HuH-7 (cell line): ENCODE results near the gene ADAMTS12.

ENCODE experiments used
- DNase-seq: peaks from one replicate; pipeline ENCODE4 v3.0.0; 2011; ENCODE audit warnings: low spot score

Gene ADAMTS12

DNA sequence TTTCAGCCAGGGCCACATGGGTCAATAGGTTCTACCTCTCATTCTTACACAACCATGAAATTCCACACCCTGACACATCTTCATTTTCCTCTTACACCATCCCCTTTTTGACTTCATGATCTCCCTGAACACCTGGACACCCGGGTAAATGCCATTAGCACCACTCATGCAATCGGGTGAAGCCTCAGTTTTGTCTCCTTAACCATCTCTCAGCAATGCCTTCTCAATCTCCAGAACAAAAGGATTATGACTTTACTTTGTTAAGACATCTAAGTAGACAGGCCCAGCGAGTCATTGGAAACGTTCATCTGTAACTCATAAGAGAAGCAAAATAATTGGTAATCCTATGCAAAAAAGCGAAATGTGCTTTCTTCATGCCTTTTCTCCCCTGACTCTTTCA, 49.9 kb downstream of the ADAMTS12 start:
- no peak for DNase-seq

DNA sequence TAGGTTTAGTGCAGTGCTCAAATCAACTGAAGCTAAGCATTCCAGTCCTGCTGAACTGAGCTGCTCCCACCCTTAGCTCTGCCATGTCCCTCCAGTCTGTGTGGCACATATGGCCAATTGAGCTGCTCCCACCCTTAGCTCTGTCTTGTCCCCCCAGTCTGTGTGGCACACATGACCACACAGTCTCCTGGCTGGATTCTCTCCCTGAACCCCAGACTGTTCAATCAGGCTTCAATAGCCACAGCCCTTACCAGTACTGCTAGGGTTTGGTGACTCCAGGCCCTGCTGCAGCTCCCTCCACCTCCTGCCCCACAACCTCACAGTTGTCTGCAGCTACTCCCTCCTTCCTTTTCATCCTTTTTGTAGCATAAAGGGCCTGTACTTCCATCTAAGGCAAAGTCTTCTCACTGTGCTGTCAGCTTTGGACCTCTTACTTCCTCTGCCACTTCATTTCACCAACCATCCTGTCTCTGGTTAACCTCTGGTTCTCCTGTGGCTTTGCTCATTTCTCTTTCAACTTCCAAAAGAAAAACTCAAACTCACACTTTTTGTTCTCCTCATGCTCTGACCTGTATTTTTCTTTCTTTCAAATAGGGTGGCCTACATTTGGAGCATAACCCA, 50.8 kb downstream of the ADAMTS12 start:
- DNase-seq = no peak

DNA sequence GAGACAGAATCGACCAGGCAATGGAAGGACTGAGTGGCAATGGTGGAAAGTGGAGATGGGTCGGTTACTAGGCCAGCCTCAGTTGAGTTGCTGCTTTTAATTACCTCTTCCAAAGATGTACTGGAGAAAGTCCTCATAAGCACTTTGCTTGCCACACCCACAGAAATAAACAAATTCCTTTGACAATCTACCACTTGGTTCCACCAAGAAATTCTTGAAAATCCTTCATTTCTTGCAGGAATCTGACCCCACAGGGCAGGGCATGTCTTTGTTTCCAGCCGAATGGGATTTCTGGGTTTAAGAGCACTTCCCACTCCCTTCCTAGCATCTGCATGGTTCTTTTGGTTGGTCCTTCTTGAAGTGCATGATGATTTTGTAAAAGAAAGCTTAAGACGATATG, 54.5 kb downstream of the ADAMTS12 start:
- DNase-seq = no peak

DNA sequence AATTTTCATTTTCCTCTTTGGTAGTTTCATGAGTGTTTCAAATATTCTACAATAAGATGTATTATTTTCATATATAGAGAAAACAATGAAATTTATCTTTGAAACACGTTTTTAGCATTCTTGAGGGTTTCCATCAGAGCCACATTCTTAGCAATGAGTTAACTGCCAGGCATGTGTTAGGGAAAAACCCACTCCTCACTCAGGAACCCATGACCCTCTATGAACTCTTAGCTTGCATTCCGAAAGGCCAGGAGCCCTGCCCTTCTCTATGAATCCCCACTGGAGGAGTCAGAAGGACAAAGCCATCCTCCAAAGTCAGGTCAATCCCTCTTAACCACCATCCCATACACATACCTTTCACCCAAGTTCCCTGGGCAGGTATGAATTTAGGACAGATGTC, 57.5 kb downstream of the ADAMTS12 start:
- no peak for DNase-seq

DNA sequence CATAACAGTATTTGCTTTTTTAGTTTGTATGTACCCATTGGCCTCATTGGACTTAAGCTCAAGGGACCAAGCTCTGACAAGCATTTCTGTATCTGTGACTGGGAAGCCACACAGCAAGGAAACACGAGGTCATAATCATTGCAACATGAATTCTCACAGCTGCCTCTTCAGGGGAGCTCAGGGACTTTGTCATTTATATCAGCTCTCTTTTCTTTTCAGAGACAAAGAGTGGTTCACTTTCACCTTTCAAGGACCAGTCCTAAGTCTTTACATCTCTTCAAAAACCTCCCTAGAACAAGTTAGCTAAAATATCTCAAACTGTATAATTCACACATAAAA, 58.6 kb downstream of the ADAMTS12 start:
- no peak for DNase-seq

DNA sequence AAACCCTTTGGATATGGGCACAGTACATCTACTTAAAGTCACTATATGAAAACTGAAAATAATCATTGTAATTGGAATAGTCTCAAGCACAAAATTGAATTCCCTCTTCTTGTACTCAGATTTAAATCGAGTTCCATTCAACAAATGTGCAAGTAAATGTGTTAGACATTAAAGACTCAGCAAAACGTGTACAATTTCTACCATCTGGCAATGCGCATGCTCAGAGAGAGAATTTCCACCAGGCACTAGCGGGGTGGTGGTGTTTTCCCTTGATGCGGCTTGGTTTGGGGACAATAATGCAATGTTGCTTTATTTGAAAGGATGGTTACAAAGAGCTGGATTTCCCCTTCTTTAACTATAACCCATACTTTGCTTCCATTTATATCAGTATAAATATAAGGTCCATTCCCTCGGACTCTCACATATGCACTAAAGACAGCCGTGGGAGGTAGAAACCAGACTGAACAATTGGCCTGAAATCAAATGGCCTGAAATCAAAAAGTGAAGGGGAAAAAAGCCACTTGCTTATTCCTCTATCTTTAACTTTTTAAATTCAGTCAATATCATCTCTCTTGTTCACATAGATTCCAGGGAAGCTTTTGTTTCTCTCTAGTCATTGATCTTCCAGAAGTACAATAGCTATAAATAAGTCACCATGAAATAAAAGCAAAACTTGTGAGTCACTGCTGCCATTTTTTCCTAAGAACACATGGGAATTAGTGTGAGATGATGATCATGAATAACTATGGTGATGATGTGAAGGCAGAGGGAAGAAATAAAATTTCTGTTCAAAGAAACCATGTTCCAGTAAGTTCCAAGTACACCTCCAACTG, 59.2 kb downstream of the ADAMTS12 start:
- DNase-seq = no peak

DNA sequence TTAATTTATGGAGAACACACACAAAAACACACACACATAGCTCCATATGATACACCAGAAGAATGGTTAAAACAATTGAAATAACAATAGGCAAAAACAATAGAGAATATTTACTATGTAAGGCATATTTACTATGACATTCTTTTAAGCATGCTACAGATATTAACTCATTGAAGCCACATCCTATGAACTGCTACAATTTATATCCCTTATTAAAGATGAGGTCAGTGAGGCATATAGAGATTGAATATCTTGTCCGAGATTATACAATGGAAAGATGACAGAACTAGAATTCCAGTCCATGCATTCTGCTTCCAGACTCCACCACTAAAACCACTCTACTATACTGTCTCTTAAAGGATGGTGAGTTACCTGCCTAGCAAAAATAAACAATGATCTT, 60.7 kb downstream of the ADAMTS12 start:
- no peak for DNase-seq

DNA sequence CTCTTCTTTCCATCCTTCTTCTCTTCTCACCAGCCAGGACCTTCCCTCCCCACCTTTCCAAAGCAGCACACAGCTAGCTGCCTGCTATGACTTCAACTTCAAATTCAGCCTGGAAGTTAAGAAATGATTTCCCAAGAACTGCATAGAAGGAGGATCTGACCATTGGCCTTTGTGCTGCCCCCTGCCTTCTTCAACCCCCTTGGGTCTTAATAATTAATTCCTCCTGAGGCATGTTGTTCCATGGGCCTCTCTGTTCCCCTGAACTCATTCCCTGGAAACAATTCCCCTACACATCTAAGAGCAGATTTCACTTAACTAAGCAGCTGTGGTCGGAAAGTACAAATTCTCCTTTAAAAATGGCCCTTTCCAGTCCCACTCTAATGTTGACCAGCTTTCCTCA, 62.4 kb downstream of the ADAMTS12 start:
- DNase-seq = no peak

DNA sequence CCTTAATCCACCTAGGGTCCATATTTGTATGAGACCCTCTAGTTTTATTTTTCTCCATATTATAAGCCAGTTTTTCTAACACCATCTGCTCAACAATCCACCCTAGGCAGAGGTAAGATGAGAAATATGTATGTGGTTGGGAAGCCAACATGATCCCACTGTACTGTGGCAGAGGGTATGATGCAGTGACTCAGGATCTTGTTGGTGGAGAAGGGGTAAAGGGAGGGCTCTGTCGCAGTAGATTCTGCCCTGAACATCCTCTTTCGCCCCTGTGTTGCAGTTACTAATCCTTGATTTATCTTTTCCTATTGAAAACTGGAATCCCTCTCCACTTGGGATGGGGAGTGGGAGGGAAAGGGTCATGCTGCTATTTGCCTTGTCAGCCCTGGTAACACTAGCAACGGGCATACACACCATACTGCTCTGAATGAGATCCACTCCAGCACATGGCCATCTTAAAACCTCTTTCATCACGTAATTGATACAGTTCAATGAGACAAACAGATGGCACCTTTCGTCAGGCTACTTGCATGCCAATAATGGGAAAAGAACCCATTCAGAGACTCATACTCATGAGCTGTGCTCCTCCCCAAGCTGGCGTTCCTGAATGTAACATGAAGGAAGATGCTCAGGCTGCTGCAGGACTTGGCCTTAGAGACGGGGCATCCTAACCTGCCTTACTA, 63.0 kb downstream of the ADAMTS12 start:
- DNase-seq = no peak

DNA sequence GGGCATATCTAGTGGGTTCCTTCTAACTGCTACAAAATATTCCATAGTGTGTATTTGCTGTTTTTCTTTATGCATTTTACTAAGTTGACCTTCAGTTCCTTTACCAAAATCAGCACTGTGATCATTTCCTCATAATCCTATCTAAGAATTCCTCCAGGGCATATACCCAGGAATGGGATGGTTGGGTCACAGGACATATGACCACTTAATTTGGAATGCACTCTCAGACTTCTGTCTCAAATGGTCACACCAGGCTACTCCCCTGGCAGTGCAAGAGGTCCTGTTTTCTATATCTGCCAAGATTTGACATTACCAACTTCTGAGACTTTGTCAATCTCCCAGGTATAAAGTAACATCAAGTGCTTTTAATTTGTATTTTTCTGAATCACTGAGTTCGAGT, 63.9 kb downstream of the ADAMTS12 start:
- no peak for DNase-seq

DNA sequence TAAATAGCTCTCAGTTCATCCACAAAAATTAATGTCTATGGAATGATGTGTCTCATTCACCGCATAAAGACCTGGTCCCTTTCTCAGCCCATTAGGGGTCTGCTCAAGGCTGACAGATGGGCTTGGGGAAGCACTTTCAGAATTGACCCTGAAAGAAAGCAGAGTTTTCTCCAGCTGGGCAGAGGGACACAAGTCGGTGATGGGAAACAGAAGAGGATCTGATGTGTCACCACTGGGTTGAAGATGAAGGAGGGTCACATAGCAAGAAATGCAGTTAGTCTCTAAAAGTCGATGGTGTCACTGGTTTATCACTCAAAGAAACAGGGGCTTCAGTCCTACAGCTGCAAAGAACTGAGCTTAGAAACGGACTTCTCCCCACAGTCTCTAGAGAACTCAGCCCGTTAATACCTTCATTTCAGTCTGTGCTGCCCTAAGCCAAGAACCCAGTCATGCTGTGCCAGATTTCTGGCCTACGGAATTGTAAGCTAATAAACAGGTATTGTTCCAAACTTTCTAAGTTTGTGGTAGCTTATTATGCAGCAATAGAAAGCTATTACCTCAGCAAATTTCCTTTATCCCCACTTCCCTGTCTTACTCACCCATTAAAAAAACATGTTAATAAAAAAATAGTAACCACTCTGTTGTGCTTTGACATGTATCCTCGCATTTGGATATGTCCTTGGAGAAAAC, 64.6 kb downstream of the ADAMTS12 start:
- no peak for DNase-seq

DNA sequence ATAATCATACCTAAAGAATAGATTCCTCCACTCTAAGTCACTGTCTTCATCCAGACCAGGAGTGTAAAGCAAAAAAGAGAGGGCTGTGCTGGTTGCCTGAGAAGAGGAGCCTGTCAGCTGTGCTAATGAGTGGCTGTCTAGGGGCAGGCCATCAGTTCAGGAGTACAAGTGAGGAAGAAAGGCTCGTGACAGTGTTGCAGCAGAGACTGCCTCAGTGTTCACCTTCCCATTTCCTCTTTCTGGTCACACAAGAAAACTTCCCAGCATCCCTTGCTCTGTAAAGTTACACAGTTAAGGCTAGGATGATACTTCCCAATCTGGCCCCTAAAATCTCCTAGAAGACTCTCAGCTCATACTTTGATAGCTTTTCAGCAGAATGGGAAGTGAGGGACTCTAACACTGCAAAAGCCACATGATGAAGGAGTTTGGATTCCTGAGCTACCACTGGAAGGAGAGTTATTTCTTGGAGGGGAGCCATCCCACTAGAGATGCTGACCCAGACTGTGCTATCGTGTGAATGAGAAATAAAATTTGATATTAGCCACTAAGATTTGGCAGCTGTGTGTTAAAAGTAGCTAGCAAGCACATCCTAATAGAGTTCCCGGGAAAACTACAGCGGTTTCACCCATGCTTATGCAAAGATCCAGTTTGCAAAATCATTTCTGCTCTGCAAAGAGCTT, 67.1 kb downstream of the ADAMTS12 start:
- no peak for DNase-seq

DNA sequence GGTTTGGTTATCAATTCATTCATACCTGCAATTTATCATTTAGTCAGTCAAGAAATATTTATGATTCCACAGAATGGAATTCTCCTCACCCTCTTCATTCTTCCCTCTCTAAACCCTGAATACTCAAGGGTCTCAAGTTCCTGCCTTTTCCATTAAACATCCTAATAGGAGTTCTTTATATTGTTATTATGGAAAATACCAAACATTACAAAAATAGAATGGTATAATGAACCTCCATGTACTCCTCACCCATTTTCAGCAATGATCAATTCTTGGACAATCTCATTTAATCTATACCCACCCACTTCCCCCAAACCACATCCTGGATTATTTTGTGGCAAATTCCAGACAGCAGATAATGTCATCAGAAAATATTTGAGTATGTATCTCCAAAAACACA, 74.5 kb downstream of the ADAMTS12 start:
- no peak for DNase-seq

DNA sequence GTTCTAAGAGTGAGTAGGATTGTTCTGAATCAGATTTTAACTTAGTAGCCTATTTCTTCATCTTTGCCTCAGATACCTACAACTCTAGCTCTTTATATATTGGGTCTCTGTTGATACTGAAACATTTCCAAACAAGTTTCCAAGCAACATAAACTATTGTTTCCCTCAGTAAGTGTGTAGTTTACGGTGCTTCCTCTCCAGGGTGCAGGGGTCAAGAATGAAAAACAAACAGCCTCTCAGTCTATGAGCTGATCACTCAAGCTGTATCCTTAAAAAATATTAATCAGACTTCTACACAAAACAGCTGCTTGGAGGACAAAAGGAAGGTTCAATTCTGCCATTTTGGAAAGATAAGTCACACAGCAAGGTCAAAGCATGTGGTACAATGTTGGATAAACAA, 75.0 kb downstream of the ADAMTS12 start:
- DNase-seq = no peak

DNA sequence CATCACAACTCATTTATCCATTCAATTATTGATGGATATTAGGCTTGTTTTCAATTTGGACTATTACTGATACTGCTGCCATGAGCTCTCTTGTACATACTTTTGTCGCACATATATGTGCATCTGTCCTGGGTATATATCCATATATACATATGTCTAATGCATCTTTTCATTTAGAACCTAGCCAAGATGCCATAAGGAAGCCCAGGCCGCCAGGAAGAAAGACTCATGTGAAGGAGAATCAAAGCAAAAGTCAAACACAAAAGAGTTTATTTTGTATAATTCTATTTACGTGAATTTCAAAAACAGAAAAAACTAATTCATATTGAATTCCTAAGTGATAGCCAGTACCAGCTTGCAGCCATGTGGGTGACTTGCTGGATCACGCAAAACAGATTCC, 79.0 kb downstream of the ADAMTS12 start:
- DNase-seq = no peak

DNA sequence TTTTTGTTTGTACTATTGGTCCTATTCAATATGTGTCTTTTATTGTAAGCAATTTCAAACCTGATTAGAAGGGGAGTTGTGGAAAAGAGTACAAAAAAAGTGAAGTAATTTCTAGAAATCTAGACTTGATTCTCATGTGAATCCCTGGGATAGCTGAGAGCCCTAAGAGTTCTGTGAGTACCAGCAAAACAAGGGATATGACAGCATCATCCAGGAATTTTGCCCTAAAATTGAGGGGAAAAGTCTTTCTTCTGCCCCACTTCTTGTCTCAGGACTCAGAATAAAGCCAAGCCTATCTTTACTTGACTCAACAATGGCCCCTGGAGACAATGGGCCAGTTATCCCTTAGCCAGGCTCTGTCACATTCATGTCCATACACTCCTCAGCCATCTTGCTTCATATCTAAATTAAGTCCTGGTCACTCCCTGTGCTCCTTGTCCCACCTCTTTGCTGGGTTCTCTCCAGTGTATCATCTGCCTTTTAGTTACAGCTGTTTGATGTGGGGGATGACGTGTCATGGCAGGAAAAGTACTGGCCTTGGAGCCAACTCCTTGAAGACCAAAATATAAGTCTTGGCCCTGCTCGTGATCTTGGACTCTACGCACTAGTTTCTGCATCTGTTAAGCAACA, 81.2 kb downstream of the ADAMTS12 start:
- no peak for DNase-seq

DNA sequence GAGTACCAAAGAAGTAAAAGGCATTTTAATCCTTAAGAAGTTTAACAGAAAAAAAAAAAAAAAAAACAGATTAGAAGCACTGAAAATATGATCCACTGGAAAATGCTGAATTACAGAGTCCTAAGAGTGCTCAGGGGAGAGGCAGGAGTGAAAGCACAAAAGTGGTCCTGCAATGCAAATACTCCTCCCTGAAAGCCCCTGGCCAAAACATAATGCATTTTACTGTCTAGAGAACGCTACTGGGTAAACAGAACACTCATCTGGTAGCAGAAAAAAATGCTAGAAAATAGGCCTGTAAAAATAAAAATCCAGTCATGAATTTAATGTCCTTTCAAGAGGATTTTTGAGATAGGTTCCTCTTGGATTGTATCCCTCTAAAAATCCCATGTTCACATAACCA, 81.9 kb downstream of the ADAMTS12 start:
- DNase-seq = no peak

DNA sequence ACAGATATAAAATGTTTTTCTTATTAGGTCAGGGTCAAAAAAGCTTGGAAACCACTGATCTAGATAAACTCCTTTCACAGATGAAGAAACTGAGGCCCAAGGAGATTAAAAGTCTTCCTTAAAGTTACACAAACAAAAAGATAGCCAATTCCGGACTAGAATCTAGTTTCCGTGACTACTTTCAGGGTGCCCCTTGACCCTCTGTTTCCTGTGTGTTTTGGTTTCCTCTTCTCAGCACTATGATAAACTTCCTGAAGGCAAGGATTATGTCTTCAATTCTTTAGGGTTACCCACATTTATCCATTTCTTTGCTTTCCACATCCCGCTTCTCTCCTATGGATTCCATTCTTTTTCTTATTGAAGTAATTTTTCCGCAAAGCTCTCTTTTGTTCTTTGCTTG, 83.1 kb downstream of the ADAMTS12 start:
- DNase-seq = no peak

DNA sequence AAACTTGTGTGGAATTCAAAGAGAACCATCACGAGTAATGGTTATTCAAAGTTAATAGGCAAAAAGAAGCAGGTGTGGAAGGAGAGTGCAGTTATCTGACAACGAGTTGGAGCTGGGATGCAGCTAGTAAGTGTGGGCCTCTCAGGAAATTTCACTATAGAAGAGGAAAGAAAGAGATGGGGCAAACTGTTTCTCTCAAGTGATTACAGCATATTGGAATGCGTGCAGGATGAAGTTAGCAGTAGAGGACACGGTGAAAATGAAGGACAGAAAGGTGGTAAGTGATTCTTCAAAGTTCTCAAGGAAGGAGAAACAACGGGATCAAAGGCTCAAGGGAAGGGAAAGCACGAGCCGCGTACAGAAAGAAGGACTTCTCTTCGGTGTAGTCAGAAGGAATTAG, 84.0 kb downstream of the ADAMTS12 start:
- DNase-seq = no peak

DNA sequence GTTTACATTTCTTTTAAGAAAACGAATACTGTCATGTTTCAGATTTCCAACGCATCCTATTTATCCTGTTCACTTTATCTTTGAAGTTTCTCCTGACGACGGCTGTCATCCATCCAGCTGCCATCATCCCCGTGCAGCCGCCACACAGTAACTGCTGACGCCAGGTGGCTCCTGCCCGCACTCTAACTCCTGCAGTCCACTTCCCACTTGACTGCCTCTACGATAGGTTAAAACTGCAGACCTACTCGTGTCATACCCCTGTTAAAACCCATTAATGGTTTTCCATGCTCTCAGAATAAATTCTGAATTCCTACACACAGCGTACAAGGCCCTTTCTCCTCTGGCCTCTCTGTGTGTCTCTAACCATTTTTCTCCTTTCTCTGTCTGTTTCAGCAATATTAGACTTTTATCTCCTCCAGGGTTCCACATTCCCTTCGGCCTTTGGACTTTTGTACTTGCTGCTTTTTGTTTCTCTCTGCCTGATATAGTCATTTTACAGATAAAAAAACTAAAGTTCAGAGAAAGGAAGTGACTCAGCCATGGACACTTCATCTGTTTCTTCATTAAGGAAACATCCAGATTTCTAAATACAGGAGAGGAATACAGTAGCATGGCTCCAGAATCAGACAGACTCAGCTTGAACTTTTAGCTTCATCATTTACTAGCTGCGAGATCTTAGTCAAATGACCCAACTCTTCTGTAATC, 84.9 kb downstream of the ADAMTS12 start:
- DNase-seq = peak; percentile 43

DNA sequence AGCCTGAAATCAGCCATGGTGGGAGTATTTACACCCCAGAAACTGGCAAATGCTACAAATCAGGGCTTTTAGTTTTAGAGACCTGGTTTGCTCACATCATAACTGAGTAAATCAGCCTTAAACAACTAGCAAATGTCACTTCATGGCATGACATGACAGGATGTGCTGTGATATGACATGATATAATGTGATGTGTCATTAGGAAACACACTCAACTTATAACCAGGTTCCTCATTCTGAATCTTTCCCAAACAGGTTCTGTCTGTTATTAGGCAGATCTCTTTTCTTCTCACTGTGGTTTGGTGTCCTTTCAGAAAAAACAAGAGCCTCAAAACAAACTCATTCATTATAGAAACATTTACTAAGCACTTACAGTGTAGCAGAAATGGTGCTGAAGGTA, 90.5 kb downstream of the ADAMTS12 start:
- DNase-seq = no peak
